HepG2 (cell line): ENCODE results near the gene SLC39A8. TPM values are rescaled to one million over a fixed set of nuclear protein-coding genes. Genes with fewer than 3 reads are reported as not detected.

ENCODE experiments used
- ATAC-seq: fragments of 200-7000 bp; cut with Tn5 transposase; 3 replicates; pipeline ENCODE4 v1.9.1; 2020; ENCODE audit warnings: mild to moderate bottlenecking, moderate library complexity
- BruUV-seq: library from RNA; stranded (reverse); fragments of 400-500 nt; replicated peaks from 2 replicates; lab custom pipeline; 2021; lab: Mats Ljungman, UMichigan
- CTCF ChIA-PET: fragments of 300-600 bp; formaldehyde crosslinking; extraction: SDS; loops from one replicate; lab custom pipeline; 2021; ENCODE audit warnings: low total read pairs, inconsistent platforms, low intra/inter-chr PET ratio; lab: Yijun Ruan, JAX
- POLR2A ChIA-PET: fragments of 350-600 bp; sonication (Branson Sonifier 250); formaldehyde crosslinking; loops from one replicate; lab custom pipeline; 2020; ENCODE audit warnings: antibody characterized with exemption, inconsistent platforms; lab: Yijun Ruan, JAX
- DNase-seq: peaks from one replicate; pipeline ENCODE4 v3.0.0-alpha.2; 2015; ENCODE audit warnings: low spot score
- FAIRE-seq: peaks from 3 replicates; lab custom pipeline; 2011; peaks lifted over from hg19 to GRCh38; lab: Jason Lieb, UNC
- H2AFZ ChIP-seq: one replicate; pipeline ENCODE4 v1.6.1; 2011; ENCODE audit warnings: low read length, inconsistent platforms
- H3K27ac ChIP-seq: fragments of 300-600 bp; 3 replicates; pipeline ENCODE4 v1.8.0; 2011; ENCODE audit warnings: mixed run types, mild to moderate bottlenecking, mixed read lengths, low read length, inconsistent platforms; ENCODE audit not compliant: insufficient read depth; ENCODE audit errors: extremely low read length
- H3K27me3 ChIP-seq, 2 experiments: fragments of 200-600 bp in 1 of 2; 2 replicates in 1 of 2; 3 replicates in 1 of 2; pipeline versions ENCODE4 v1.6.0 to v1.8.0; 2011; ENCODE audit warnings: low read length in 2 of 2, mild to moderate bottlenecking in 2 of 2, moderate library complexity in 2 of 2, inconsistent platforms in 1 of 2; ENCODE audit not compliant: insufficient read depth in 2 of 2, control insufficient read depth in 1 of 2
- H3K36me3 ChIP-seq, 2 experiments: fragments of 200-600 bp in 1 of 2; replicated peaks in 1 of 2; 2 replicates in 1 of 2; 3 replicates in 1 of 2; pipeline versions ENCODE4 v1.5.1 to v1.8.0; 2011; ENCODE audit warnings: low read length in 2 of 2, inconsistent platforms in 1 of 2; ENCODE audit not compliant: insufficient read depth in 2 of 2, control insufficient read depth in 1 of 2
- H3K4me1 ChIP-seq: 2 replicates; pipeline ENCODE4 v1.5.1; 2012; ENCODE audit warnings: low read length, inconsistent platforms; ENCODE audit not compliant: insufficient read depth
- H3K4me2 ChIP-seq: 2 replicates; pipeline ENCODE4 v1.6.0; 2011; ENCODE audit warnings: low read depth, low read length, inconsistent platforms
- H3K4me3 ChIP-seq, 3 experiments: fragments of 200-600 bp in 1 of 3; sonication (generic), shearing (Covaris generic) in 1 of 3; replicated peaks in 1 of 3; 2 replicates each; pipeline ENCODE4 v1.5.1; 2011 to 2016; ENCODE audit warnings: low read length in 3 of 3, inconsistent platforms in 2 of 3, low read depth in 2 of 3, mild to moderate bottlenecking in 2 of 3, control low read depth in 1 of 3, mixed read lengths in 1 of 3; ENCODE audit not compliant: insufficient read depth in 1 of 3
- H3K79me2 ChIP-seq: one replicate; pipeline ENCODE4 v1.6.1; 2011; ENCODE audit warnings: low read length, inconsistent platforms; ENCODE audit not compliant: insufficient read depth
- H3K9ac ChIP-seq: 2 replicates; pipeline ENCODE4 v1.6.0; 2011; ENCODE audit warnings: mild to moderate bottlenecking, low read depth, low read length, inconsistent platforms; ENCODE audit not compliant: insufficient read depth
- H3K9me3 ChIP-seq: 2 replicates; pipeline ENCODE4 v1.5.1; 2012; ENCODE audit warnings: mild to moderate bottlenecking, low read length
- H4K20me1 ChIP-seq: 2 replicates; pipeline ENCODE4 v1.6.0; 2011; ENCODE audit warnings: inconsistent platforms, mild to moderate bottlenecking, low read length, moderate library complexity; ENCODE audit not compliant: insufficient read depth
- GABPB1 ChIP-seq: IDR thresholded peaks from 2 replicates; pipeline ENCODE4 v1.6.1; 2016; ENCODE audit warnings: mild to moderate bottlenecking, missing genetic modification reagents, moderate library complexity, missing compliant biosample characterization
- GMEB2 ChIP-seq: IDR thresholded peaks from 2 replicates; pipeline ENCODE4 v1.6.1; 2016; ENCODE audit warnings: missing biosample characterization, missing genetic modification reagents, low read depth
- MLXIP ChIP-seq: sonication (generic); formaldehyde crosslinking; IDR thresholded peaks from 2 replicates; pipeline ENCODE4 v1.9.0; 2021; ENCODE audit warnings: missing genetic modification reagents, borderline replicate concordance
- PAWR ChIP-seq: sonication (generic); formaldehyde crosslinking; IDR thresholded peaks from 2 replicates; pipeline ENCODE4 v1.4.0; 2020; ENCODE audit warnings: missing genetic modification reagents, mild to moderate bottlenecking, borderline replicate concordance
- SETDB1 ChIP-seq: sonication (generic); formaldehyde crosslinking; IDR thresholded peaks from 2 replicates; pipeline ENCODE4 v1.5.1; 2020; ENCODE audit warnings: missing genetic modification reagents, mild to moderate bottlenecking, borderline replicate concordance
- SIN3A ChIP-seq: IDR thresholded peaks from 2 replicates; pipeline ENCODE4 v1.6.1; 2011; ENCODE audit warnings: low read depth, mild to moderate bottlenecking, control low read depth, low read length, borderline replicate concordance
- TP53 ChIP-seq: sonication (generic); formaldehyde crosslinking; conservative IDR thresholded peaks from 2 replicates; pipeline ENCODE4 v1.4.0; 2020; ENCODE audit warnings: missing genetic modification reagents
- TRIM22 ChIP-seq: fragments of 450-650 bp; IDR thresholded peaks from 2 replicates; pipeline ENCODE4 v1.6.1; 2017
- ZNF12 ChIP-seq: sonication (generic); formaldehyde crosslinking; IDR thresholded peaks from 2 replicates; pipeline ENCODE4 v1.5.0; 2020; ENCODE audit warnings: missing genetic modification reagents
- ZNF512B ChIP-seq: sonication (generic); formaldehyde crosslinking; IDR thresholded peaks from 2 replicates; pipeline ENCODE4 v1.5.1; 2020; ENCODE audit warnings: missing genetic modification reagents, mild to moderate bottlenecking, borderline replicate concordance
- ZNF550 ChIP-seq: sonication (generic); formaldehyde crosslinking; IDR thresholded peaks from 2 replicates; pipeline ENCODE4 v1.4.0; 2020; ENCODE audit warnings: mild to moderate bottlenecking, missing genetic modification reagents, borderline replicate concordance
- ZNF614 ChIP-seq: IDR thresholded peaks from 2 replicates; pipeline ENCODE4 v1.6.1; 2018; ENCODE audit warnings: missing biosample characterization, missing genetic modification reagents, inconsistent platforms, borderline replicate concordance
- ZNF746 ChIP-seq: sonication (generic); formaldehyde crosslinking; IDR thresholded peaks from 2 replicates; pipeline ENCODE4 v1.8.0; 2022; ENCODE audit warnings: mild to moderate bottlenecking, missing genetic modification reagents
- ZNF792 ChIP-seq: IDR thresholded peaks from 2 replicates; pipeline ENCODE4 v1.6.1; 2016
- ZSCAN29 ChIP-seq: sonication (generic); formaldehyde crosslinking; conservative IDR thresholded peaks from 2 replicates; pipeline ENCODE4 v1.4.0; 2020; ENCODE audit warnings: mild to moderate bottlenecking, missing genetic modification reagents
- WGBS: methylation state at CpG from one replicate; pipeline ENCODE4 v1.1.6; 2017; ENCODE audit warnings: low lambda C conversion rate; 5-methylcytosine and 5-hydroxymethylcytosine counted together
- in situ Hi-C: cut with HindIII; loops from 2 replicates; pipeline ENCODE4 v1.10.0; 2017; ENCODE audit warnings: low pct_unique_long_range_greater_than_20kb; ENCODE audit not compliant: extremely low pct_ligation_motif_present
- intact Hi-C: fragments of 100-400 bp; cut with micrococcal nuclease; formaldehyde crosslinking; loops from one replicate; pipeline ENCODE4 v1.10.0; 2022; ENCODE audit not compliant: unreplicated experiment
- polyA plus RNA-seq, 8 experiments: library from polyadenylated mRNA; depleted of rRNA in 3 of 8; stranded (reverse) in 7 of 8; unstranded in 1 of 8; fragments of >200 nt; fragmentation: Illumina TruSeq in 4 of 8; extraction: Trizol in 4 of 8; gene quantifications; 2 replicates each; pipeline versions ENCODE4 v1.2.1 to v1.2.3, GENCODE V29; 2011 to 2016; ENCODE audit warnings: low read depth in 4 of 8, missing spikeins in 1 of 8, mixed read lengths in 1 of 8; ENCODE audit not compliant: insufficient read depth in 1 of 8
- total RNA-seq, 5 experiments: library from RNA; depleted of rRNA; stranded (reverse); fragments of >200 nt; fragmentation: Illumina TruSeq; extraction: Trizol; gene quantifications; 2 replicates each; pipeline ENCODE4 v1.2.3, GENCODE V29; 2016; ENCODE audit warnings: low read depth in 1 of 5

The SLC39A8 gene
- total and polyA plus RNA-seq, 2 of the 13 experiments (the other 11 are each of a cell fraction or from before 2014, with no cell fraction given) = 0.22 to 0.38 TPM

- TF ChIP-seq ZNF614 (CRISPR knock-in tag) (no peak), ZNF550 (CRISPR knock-in tag) (no peak), ZNF12 (CRISPR knock-in tag) (no peak), ZSCAN29 (CRISPR knock-in tag) (no peak), TRIM22 (no peak), GABPB1 (no peak), GMEB2 (no peak), TP53 (no peak), SETDB1 (CRISPR knock-in tag) (no peak)
These were observed 46.9 kb upstream of the SLC39A8 start (continued) for GRCh38 chr4:102392033-102392744.

- Histone ChIP-seq H3K27me3 (no peaks in the 10 kb centered on the region), H3K4me3 (no peak overlapping the region), H3K4me2 (no peak overlapping the region), H4K20me1 (no peaks in the 10 kb centered on the region), H2AFZ (no peak overlapping the region), H3K9ac (no peak overlapping the region), H3K27ac (no peak overlapping the region), H3K4me1 (no peaks in the 10 kb centered on the region), H3K36me3 (no peaks in the 10 kb centered on the region), H3K79me2 (no peaks in the 10 kb centered on the region), H3K9me3 (no peaks in the 10 kb centered on the region)
- intact Hi-C loops (no loop called here), in situ Hi-C loops (no loop called here)
- no peak for DNase-seq
- no peak for ATAC-seq
- ChIA-PET CTCF (no interaction called here), POLR2A (no interaction called here)
- FAIRE-seq = no peak
- WGBS = 5% methylated on average over 2 of the region's 2 CpGs
- no TSS peak for BruUV-seq
- no peak for TF ChIP-seq ZNF512B (CRISPR knock-in tag)
- no peak for TF ChIP-seq SIN3A
- no peak for TF ChIP-seq MLXIP (CRISPR knock-in tag)
- TF ChIP-seq ZNF746 (CRISPR knock-in tag) = no peak
- TF ChIP-seq PAWR (CRISPR knock-in tag) = no peak
- TF ChIP-seq ZNF792 (CRISPR knock-in tag) = no peak
These were observed 45.2 kb upstream of the SLC39A8 start for GRCh38 chr4:102390438-102390837.
